ENCODE measurements around the gene CD6. TPM values are rescaled to one million over a fixed set of nuclear protein-coding genes. Genes with fewer than 3 reads are reported as not detected.

Gene CD6
- total and polyA plus RNA-seq, 2 donors (not counting 3 experiments of a cell fraction or from before 2014, with no cell fraction given) = not detected

- no peak overlapping the region for H3K9ac ChIP-seq (replicated peaks; ENCODE audit: extremely low read depth, insufficient read depth, low read length)
- no peaks in the 10 kb centered on the region for H3K36me3 ChIP-seq (ENCODE audit: control insufficient read depth in 2 of 2, extremely low read depth in 1 of 2, insufficient read depth in 2 of 2, low read length in 2 of 2)
- H3K4me1 ChIP-seq (ENCODE audit: control insufficient read depth, extremely low read depth, insufficient read depth, low read length) = no peaks in the 10 kb centered on the region
- H3K27ac ChIP-seq (ENCODE audit: insufficient read depth, low read depth, low read length) = no peak overlapping the region
- intact Hi-C loops (cut with micrococcal nuclease) = no loop called here
- no peak overlapping the region for H3K4me2 ChIP-seq (ENCODE audit: insufficient read depth, low read length)
- H3K79me2 ChIP-seq (ENCODE audit: control insufficient read depth, insufficient read depth, low read length) = no peaks in the 10 kb centered on the region
- no peak overlapping the region for H3K4me3 ChIP-seq (replicated peaks in 1 of 3; ENCODE audit: insufficient read depth in 1 of 3, low read depth in 1 of 3, low read length in 3 of 3)
- H3K27me3 ChIP-seq (ENCODE audit: control insufficient read depth in 2 of 2, insufficient read depth in 2 of 2, low read length in 2 of 2) = peaks cover 0 to 2% of the 10 kb centered on the region in 2 experiments
- no peaks in the 10 kb centered on the region for H3K9me1 ChIP-seq (replicated peaks; ENCODE audit: control insufficient read depth, extremely low read depth, insufficient read depth, low read length)
- H4K20me1 ChIP-seq (replicated peaks; ENCODE audit: control insufficient read depth, extremely low read depth, insufficient read depth, low read length) = no peaks in the 10 kb centered on the region
- ChIA-PET POLR2A (no interaction called here), CTCF (interaction anchor here (1.1 kb wide), 1 partner anchor 9 kb away, joined by 4 read pairs; no protein-coding TSS in a partner anchor)
- TF ChIP-seq GATA2 (IDR thresholded peaks at IDR 0.05; ENCODE audit: insufficient read depth, insufficient read length, low read depth, low read length) = no peak
- no peak for TF ChIP-seq EZH2 (IDR thresholded peaks at IDR 0.05; ENCODE audit: borderline replicate concordance, low read depth, low read length, severe bottlenecking)
- no peak for TF ChIP-seq POLR2AphosphoS5 (IDR thresholded peaks at IDR 0.05; ENCODE audit: insufficient read depth, low read depth, low read length)
- TF ChIP-seq MAX (IDR thresholded peaks at IDR 0.05; ENCODE audit: insufficient read depth, insufficient read length) = no peak
- no peak for TF ChIP-seq MYC (IDR thresholded peaks at IDR 0.05; ENCODE audit: low read depth, low read length)
- TF ChIP-seq POLR2A (IDR thresholded peaks at IDR 0.05; ENCODE audit: low read depth, low read length) = no peak
- TF ChIP-seq FOS (IDR thresholded peaks at IDR 0.05; ENCODE audit: borderline replicate concordance, insufficient read depth, low read length) = no peak
- no peak for TF ChIP-seq CTCF (IDR thresholded peaks at IDR 0.05; ENCODE audit: extremely low read depth in 1 of 2, insufficient read depth in 1 of 2, low read depth in 1 of 2, low read length in 2 of 2)
- TF ChIP-seq JUN (IDR thresholded peaks at IDR 0.05; ENCODE audit: borderline replicate concordance, insufficient read depth, insufficient read length, low read depth) = no peak
- H2AFZ ChIP-seq (ENCODE audit: low read depth, low read length) = no peak overlapping the region
- no TSS peak for BruUV-seq (replicated peaks)
- FAIRE-seq (no peak), DNase-seq (ENCODE audit: low read depth, low spot score) (no peak)
- no peaks in the 10 kb centered on the region for H3K9me3 ChIP-seq (replicated peaks; ENCODE audit: control insufficient read depth, insufficient read depth, low read length)
- dilution Hi-C loops (cut with MboI; ENCODE audit: extremely low pct_ligation_motif_present, low sequenced_read_pairs) = no loop called here
Observed at GRCh38 chr11:60978546-60979380, 7.3 kb downstream of the CD6 start.
